Fibroblast of pulmonary artery (primary cell): ENCODE data around the gene UTRN.

Experiments used
- DNase-seq: peaks from one replicate; pipeline ENCODE4 v3.0.0-alpha.2; 2010; ENCODE audit warnings: low read depth
- H3K4me3 ChIP-seq: replicated peaks from 2 replicates; pipeline ENCODE4 v1.5.1; 2011; ENCODE audit warnings: low read depth, mild to moderate bottlenecking, control low read depth, low read length, moderate library complexity
- TF ChIP-seq, protein P1 (sequence below): IDR thresholded peaks from 2 replicates; pipeline ENCODE4 v1.5.1; 2011; ENCODE audit warnings: mild to moderate bottlenecking, control low read depth, low read length, inconsistent platforms; ENCODE audit errors: missing control alignments

Gene UTRN

DNA sequence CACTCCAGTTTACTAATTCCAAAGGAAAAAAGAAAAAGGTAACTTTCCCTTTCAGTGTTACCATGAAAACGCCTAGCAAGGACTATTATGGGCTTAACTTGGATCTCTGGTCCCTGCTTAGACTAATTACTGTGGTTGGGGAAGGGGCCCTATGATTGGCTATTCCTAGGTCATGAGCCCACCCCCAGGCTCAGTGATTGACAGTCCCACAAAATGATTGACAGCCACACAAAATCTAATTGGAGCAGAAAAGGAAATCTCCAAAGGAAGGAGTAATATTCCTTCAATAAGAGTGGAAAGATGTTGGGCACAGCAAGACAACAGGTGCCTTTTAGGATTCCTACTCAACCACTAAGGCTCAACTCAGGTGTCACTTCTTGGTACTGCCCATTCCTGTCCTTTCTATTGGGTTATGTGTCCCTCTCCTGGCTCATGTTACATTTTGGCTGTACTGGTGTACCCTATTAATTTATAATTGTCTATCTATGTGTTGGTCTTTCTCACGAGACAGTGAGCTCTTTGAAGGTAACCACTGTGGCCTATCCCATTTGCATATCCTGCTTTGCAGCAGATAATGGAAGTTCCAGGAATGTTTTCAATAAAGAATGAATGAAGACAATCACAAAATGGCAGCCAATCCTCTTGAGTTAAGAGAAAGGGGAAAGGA is 5.5 kb upstream of the UTRN start:
- H3K4me3 ChIP-seq = no peak overlapping the region
- no peak for DNase-seq
- TF ChIP-seq, protein P1, sequence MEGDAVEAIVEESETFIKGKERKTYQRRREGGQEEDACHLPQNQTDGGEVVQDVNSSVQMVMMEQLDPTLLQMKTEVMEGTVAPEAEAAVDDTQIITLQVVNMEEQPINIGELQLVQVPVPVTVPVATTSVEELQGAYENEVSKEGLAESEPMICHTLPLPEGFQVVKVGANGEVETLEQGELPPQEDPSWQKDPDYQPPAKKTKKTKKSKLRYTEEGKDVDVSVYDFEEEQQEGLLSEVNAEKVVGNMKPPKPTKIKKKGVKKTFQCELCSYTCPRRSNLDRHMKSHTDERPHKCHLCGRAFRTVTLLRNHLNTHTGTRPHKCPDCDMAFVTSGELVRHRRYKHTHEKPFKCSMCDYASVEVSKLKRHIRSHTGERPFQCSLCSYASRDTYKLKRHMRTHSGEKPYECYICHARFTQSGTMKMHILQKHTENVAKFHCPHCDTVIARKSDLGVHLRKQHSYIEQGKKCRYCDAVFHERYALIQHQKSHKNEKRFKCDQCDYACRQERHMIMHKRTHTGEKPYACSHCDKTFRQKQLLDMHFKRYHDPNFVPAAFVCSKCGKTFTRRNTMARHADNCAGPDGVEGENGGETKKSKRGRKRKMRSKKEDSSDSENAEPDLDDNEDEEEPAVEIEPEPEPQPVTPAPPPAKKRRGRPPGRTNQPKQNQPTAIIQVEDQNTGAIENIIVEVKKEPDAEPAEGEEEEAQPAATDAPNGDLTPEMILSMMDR = no peak

DNA sequence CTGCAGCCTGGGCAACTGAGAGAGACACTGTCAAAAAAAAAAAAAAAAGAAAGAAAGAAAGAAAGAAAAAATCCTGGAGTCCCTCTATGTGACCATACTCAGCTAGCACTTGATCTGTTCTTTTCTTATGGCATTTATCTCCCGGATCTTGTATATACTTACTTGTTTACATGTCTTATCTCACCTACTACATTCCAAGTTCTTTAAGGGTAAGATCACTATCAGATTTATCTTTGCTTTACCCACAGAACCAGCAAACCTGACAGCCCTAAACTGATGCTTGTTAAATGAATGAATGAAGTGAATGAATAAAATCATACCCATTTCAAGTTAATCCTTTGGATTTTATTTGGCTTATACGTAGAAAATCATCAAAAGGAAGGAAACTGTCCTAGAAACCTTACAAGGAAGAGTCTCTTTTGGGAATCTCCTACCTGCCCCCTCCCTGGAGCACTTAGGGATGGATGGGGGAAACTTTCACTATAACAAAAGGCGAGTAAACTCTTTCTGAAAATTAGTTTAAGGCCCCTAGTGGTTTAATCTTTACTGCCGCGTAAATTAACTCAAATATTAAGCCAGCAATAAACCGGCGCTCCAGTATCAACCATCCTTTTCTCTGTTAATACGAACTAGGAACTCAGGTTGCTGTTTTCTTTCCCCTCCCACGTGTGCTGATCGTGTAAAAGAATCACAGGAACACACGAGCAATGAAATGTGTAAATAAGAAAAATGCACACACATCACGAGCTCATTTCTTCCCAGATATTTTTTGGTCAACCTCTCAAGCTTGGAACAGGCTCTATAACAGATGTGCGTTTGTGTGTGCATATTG is 1.3 kb upstream of the UTRN start:
- H3K4me3 ChIP-seq = peak overlapping the region; percentile 94
- DNase-seq = peak; percentile 45
- TF ChIP-seq, protein P1 = peak; percentile 20

DNA sequence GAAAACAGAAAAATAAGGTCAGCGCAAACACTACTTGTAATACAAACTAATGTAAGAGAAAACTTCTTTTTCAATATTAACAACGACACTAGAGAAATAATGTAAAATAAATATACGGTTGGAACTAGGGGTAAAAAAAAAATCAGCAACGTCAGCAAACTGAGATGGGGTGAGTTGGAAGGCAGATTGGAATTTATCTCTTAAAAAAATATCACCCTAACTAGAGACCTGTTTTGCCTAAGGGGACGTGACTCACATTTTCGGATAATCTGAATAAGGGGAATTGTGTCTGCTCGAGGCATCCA is 705 bp upstream of the UTRN start:
- H3K4me3 ChIP-seq = peak overlapping the region; percentile 94
- TF ChIP-seq, protein P1 = no peak
- no peak for DNase-seq

DNA sequence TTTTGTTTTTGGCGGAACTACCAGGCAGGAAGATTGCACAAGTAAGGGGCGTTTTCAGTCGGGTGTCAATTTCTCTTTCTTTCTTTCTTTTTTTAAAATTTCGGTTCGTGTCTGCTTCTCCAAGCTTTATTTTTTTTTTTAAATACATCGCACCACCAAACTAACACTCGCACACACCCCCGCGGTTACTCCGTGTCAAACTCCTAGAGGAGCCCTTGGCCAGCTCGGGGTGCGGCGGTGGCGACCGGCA is 338 bp downstream of the UTRN start:
- H3K4me3 ChIP-seq = peak overlapping the region; percentile 94
- no peak for DNase-seq
- TF ChIP-seq, protein P1 = no peak

DNA sequence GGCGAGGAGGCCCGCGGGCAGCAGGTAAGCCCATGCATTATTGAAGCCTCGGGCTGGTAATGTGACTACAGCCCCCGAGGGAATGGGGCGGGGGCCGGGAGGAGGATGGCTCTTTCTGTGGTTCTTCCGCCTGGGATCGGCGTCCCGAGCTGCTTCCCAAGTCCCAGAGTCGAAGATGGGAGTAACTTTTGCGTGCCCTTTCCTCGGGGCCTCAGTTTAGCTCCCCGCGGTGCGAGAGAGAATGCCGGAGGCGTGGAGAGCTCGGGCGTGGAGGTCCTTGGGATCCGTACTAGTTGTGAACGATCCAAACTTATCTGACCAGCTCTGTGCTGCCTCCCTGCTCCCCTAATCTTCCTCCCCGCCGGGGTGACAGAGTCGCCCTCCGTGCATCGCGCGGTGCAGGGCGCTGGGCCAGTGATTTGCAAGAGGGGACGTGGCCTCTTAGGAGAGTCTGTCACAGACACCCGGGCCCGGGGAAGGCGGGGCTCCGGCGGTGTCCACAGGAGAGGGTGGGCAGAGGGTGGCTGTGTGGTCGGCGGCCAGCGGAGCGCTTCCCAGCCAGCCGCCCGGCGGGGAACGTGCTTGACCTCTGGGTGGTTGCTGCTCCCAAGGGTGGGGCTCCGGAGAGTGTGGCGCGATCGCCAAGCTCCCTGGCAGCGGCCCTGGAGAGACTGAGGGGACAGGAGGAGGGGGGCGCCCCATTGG is 815 bp downstream of the UTRN start:
- TF ChIP-seq, protein P1 = no peak
- peak overlapping the region; percentile 94 for H3K4me3 ChIP-seq
- DNase-seq = peak; percentile 36

DNA sequence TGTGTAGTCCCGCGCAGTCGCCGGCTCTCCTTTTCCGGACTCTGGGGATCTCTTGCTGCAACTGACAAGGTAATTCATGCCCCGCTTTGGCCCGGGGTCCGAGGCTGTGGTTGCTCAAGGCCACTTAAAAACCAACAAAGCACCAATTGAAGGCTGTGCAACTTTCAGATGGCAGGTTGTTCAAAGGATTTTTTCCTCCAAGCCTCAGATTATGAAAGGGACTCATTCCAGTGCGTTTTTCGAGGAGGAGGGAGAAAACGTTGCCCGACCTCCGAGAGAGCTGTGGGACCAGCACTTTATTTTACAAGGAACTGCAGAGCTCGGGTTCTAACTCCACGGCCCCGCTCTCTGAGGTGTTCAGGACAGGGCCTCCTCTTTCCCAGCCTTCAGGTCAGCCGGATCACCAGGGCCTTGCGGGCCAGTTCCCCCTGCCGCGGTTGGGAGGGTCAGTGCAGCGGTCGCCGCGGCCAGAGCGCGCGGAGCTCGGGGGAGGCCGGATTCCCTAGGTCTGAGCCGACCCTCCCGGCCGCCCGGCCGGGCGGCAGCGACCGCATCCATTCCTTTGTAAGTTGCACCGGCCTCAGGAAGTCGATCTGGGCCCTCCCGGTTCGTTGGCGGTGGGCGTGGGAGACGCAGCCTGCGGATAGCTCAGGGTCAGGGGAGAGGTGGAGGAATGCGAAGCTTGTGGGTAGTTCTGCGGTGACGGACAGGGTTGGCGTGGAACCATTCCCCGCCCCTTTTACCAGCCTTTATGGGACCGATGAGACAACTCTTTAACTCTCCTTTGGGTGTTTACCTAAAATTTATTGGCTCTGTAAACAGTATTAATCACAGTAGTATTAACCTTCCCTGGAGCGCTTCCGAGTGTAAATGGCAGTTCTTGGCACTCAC is 1.6 kb downstream of the UTRN start:
- peak; percentile 92 for DNase-seq
- TF ChIP-seq, protein P1 = no peak
- peak overlapping the region; percentile 94 for H3K4me3 ChIP-seq
